Kidney (tissue), 14 donors: Measurements from ENCODE around the gene COPS9. TPM values are rescaled to one million over a fixed set of nuclear protein-coding genes. Genes with fewer than 3 reads are reported as not detected.

Experiments
- DNase-seq, 5 donors: peaks; one replicate each; pipeline ENCODE4 v3.0.0-alpha.2; 2013 to 2020
- FAIRE-seq: peaks from 2 replicates; lab custom pipeline; 2012; peaks lifted over from hg19 to GRCh38; lab: Jason Lieb, UNC
- H3K27ac ChIP-seq, 2 donors: one replicate each; pipeline ENCODE4 v1.7.0; 2013; ENCODE audit warnings: low read depth in 2 of 2, low read length in 2 of 2, inconsistent platforms in 1 of 2
- H3K27me3 ChIP-seq: one replicate; pipeline ENCODE4 v1.7.1; 2013; ENCODE audit warnings: low read length, inconsistent platforms; ENCODE audit not compliant: control insufficient read depth, insufficient read depth
- H3K36me3 ChIP-seq, 3 donors: one replicate each; pipeline versions ENCODE4 v1.7.0 to v1.7.1; 2013; ENCODE audit warnings: low read length in 3 of 3, control low read depth in 1 of 3, inconsistent platforms in 1 of 3; ENCODE audit not compliant: insufficient read depth in 3 of 3, control insufficient read depth in 2 of 3
- H3K4me1 ChIP-seq, 3 donors: one replicate each; pipeline versions ENCODE4 v1.7.0 to v1.7.1; 2013; ENCODE audit warnings: low read length in 3 of 3, inconsistent platforms in 1 of 3, low read depth in 1 of 3; ENCODE audit not compliant: control insufficient read depth in 2 of 3, insufficient read depth in 2 of 3
- H3K4me3 ChIP-seq, 3 donors: one replicate each; pipeline versions ENCODE4 v1.7.0 to v1.8.1; 2013; ENCODE audit warnings: low read length in 3 of 3, control low read depth in 1 of 3, inconsistent platforms in 1 of 3
- H3K9ac ChIP-seq, 3 donors: one replicate each; pipeline versions ENCODE4 v1.7.0 to v1.7.1; 2013; ENCODE audit warnings: low read length in 3 of 3, control low read depth in 1 of 3, inconsistent platforms in 1 of 3
- H3K9me3 ChIP-seq, 3 donors: one replicate each; pipeline versions ENCODE4 v1.7.0 to v1.7.1; 2013; ENCODE audit warnings: low read length in 3 of 3, control low read depth in 1 of 3, inconsistent platforms in 1 of 3; ENCODE audit not compliant: control insufficient read depth in 2 of 3, insufficient read depth in 1 of 3
- intact Hi-C: fragments of 100-400 bp; cut with DNase I; formaldehyde crosslinking; loops from one replicate; pipeline ENCODE4 v1.11.1; 2022
- polyA plus RNA-seq: library from polyadenylated mRNA; stranded (reverse); fragments of 350-450 nt; fragmentation: Illumina TruSeq; extraction: RNeasy Lipid Tissue Mini Kit (QIAGEN cat#74804); gene quantifications from one replicate; pipeline ENCODE4 v1.2.3, GENCODE V29; 2014; ENCODE audit warnings: low read depth, low replicate concordance; ENCODE audit not compliant: insufficient read depth
- total RNA-seq: library from RNA; stranded (reverse); fragmentation: NEBNext Ultra II Directional; extraction: Animal tissue kit (Norgen Biotek cat#: 25700); gene quantifications from one replicate; pipeline ENCODE4 v1.2.1, GENCODE V29; 2021
- TF ChIP-seq, protein P1 (sequence below): IDR thresholded peaks from 3 replicates; pipeline ENCODE4 v1.5.1; 2012; ENCODE audit warnings: mild to moderate bottlenecking, moderate library complexity, borderline replicate concordance; ENCODE audit not compliant: insufficient read depth; ENCODE audit errors: extremely low read depth
- donor health status: control.
- donor health status: control.
- donor health status: control.
- donor health status: control.
- donor health status: control.
- donor health status: DM: yes; HTN: yes; CAD: no.
- donor health status: Normal renal cell carcinoma (clear cell type).

COPS9 gene
- total and polyA plus RNA-seq, 2 donors from 2014 or later: 119 to 310 TPM

DNA sequence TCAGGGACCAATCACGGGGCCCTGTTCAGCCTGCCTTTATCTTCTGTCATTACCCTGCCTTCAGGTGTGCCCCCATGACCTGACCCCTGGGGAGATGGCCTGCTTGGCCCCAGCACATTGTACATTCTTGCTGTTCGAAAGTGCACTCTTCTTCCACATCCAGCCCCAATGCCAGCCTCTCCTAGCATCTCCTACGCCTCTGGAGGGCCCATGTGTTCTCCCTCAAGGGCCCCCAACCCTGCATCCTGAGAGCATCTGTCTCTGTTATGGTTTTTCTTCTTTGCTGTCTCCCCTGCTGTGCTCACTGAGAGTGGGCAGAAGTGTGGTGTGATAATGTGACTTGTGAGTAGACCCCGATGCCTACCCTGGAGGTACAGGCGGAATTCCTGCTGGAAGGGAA lies 45.9 kb upstream of the COPS9 start:
- Histone ChIP-seq H3K27me3 (no peaks in the 10 kb centered on the region), H3K4me3 (no peak overlapping the region), H3K27ac (no peak overlapping the region), H3K9me3 (no peaks in the 10 kb centered on the region), H3K36me3 (no peaks in the 10 kb centered on the region), H3K9ac (no peak overlapping the region), H3K4me1 (no peaks in the 10 kb centered on the region)
- DNase-seq (peak in 1 of 5 donors; percentile 7), FAIRE-seq (no peak)
- TF ChIP-seq, protein P1, sequence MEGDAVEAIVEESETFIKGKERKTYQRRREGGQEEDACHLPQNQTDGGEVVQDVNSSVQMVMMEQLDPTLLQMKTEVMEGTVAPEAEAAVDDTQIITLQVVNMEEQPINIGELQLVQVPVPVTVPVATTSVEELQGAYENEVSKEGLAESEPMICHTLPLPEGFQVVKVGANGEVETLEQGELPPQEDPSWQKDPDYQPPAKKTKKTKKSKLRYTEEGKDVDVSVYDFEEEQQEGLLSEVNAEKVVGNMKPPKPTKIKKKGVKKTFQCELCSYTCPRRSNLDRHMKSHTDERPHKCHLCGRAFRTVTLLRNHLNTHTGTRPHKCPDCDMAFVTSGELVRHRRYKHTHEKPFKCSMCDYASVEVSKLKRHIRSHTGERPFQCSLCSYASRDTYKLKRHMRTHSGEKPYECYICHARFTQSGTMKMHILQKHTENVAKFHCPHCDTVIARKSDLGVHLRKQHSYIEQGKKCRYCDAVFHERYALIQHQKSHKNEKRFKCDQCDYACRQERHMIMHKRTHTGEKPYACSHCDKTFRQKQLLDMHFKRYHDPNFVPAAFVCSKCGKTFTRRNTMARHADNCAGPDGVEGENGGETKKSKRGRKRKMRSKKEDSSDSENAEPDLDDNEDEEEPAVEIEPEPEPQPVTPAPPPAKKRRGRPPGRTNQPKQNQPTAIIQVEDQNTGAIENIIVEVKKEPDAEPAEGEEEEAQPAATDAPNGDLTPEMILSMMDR: no peak
- intact Hi-C loops: no loop called here

DNA sequence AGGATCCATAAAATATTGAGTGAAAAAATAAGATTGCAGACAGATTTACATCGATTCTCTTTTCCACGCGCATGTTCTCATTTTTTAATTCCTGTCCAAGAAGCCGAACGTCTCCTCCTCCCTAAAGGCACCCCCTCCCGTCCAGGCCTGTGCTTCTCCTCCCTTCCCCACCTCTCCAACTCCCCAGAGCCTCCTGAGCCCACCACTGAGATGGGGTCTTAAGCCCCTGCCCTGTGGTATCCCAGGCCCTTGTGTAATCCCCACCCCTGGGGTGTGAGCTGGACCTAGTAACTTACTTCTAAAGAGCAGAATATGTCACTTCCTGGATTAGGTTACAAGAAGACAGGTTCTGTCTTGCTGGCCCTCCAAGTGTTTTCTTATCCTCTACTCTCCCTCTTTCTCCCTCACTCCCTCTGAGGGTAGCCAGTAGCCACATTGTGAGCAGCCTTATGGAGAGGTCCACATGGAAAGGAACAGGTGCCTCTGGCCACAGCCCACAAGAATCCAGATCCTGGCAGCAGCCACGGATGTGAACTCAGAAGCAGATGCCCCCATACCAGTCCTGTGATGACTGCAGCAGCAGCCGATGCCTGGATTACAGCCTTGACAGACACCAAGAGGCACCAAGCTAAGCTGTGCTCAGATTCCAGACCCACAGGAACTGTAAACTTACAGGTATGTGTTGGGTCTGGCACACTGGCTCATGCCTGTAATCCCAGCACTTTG lies 44.0 kb upstream of the COPS9 start:
- H3K9ac ChIP-seq: no peak overlapping the region
- no peak overlapping the region for H3K27ac ChIP-seq
- no peaks in the 10 kb centered on the region for H3K27me3 ChIP-seq
- H3K4me3 ChIP-seq: no peak overlapping the region
- H3K36me3 ChIP-seq: no peaks in the 10 kb centered on the region
- intact Hi-C loops: no loop called here
- DNase-seq: no peak
- no peaks in the 10 kb centered on the region for H3K9me3 ChIP-seq
- no peak for FAIRE-seq
- TF ChIP-seq, protein P1: no peak
- H3K4me1 ChIP-seq: no peaks in the 10 kb centered on the region

DNA sequence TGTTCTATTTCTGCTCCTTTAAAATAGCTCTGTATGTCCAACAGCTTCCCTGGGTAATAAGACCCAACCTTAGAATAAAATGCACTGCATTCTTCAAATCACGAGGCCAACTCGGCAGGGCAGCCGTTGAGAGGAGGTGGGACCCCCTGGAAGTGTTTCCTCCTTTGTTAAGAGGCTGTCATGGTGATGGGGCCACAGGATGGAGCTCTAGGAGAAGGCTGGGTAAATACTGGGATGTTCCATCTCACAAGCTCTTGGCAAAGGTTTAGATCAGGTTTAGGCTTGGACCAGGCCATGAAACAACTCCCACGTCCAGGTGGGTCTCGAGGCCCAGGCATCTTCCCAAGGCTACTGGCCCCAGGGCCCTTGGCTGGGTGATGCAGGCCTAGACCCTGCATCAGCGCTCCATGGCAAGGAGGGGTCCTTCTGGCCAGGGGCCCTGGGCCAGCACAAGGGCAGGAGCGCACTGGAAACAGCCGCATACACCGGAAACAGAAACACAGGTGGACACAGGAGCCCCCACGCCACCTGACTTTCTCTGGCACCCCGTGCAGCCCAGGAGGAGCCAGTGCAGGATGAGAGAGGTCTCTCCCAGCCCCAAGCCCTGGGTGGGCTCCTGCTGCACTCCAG lies 43.2 kb upstream of the COPS9 start:
- TF ChIP-seq, protein P1: no peak
- Histone ChIP-seq H3K4me3 (no peak overlapping the region), H3K27ac (no peak overlapping the region), H3K9me3 (no peaks in the 10 kb centered on the region), H3K4me1 (no peaks in the 10 kb centered on the region), H3K36me3 (no peaks in the 10 kb centered on the region), H3K9ac (no peak overlapping the region), H3K27me3 (no peaks in the 10 kb centered on the region)
- FAIRE-seq (no peak), DNase-seq (no peak)
- intact Hi-C loops: no loop called here
